Fibroblast of villous mesenchyme (primary cell): Measurements from ENCODE around the gene AKT2. TPM values are rescaled to one million over a fixed set of nuclear protein-coding genes. Genes with fewer than 3 reads are reported as not detected.

Experiments used
- DNase-seq: peaks from one replicate; pipeline ENCODE4 v3.0.0-alpha.2; 2010; ENCODE audit warnings: low read depth
- H3K4me3 ChIP-seq: 2 replicates; pipeline ENCODE4 v1.5.1; 2011; ENCODE audit warnings: low read depth, mild to moderate bottlenecking, low read length
- total RNA-seq: library from RNA; depleted of rRNA; stranded (reverse); fragments of >200 nt; gene quantifications from 2 replicates; pipeline ENCODE4 v1.2.3, GENCODE V29; 2012
- TF ChIP-seq, protein P1 (sequence below): IDR thresholded peaks from 2 replicates; pipeline ENCODE4 v1.5.1; 2012; ENCODE audit warnings: low read depth, mild to moderate bottlenecking, low read length; ENCODE audit not compliant: insufficient read depth

The AKT2 gene
- total RNA-seq, 1 donor: 142 TPM

DNA sequence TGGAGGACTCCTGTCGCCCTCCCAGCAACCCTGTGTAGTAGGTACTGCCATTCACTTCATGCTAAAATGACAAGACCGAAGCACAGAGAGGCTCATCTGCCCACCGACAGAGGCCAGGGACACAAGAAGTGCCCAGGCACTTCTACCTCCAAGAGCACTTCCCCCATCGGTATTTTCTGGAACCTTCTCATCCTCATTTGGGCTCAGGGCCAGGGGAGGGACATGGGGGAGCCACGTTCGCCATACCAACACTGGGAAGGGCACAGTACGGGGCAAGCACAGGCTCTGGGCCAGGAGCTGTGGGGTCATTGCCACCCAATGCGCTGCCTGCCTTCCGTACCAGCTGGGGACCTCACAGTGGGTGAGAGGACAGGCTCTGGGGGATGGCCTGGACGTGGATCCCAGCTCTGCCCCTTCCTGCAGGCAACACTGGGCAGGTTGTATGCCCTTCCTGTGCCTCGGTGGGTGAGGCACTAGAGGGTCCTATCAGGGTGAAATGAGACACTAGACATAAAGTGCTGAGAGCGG is 37.3 kb downstream of the AKT2 start:
- no peak for DNase-seq
- TF ChIP-seq, protein P1, sequence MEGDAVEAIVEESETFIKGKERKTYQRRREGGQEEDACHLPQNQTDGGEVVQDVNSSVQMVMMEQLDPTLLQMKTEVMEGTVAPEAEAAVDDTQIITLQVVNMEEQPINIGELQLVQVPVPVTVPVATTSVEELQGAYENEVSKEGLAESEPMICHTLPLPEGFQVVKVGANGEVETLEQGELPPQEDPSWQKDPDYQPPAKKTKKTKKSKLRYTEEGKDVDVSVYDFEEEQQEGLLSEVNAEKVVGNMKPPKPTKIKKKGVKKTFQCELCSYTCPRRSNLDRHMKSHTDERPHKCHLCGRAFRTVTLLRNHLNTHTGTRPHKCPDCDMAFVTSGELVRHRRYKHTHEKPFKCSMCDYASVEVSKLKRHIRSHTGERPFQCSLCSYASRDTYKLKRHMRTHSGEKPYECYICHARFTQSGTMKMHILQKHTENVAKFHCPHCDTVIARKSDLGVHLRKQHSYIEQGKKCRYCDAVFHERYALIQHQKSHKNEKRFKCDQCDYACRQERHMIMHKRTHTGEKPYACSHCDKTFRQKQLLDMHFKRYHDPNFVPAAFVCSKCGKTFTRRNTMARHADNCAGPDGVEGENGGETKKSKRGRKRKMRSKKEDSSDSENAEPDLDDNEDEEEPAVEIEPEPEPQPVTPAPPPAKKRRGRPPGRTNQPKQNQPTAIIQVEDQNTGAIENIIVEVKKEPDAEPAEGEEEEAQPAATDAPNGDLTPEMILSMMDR: no peak
- no peak overlapping the region for H3K4me3 ChIP-seq

DNA sequence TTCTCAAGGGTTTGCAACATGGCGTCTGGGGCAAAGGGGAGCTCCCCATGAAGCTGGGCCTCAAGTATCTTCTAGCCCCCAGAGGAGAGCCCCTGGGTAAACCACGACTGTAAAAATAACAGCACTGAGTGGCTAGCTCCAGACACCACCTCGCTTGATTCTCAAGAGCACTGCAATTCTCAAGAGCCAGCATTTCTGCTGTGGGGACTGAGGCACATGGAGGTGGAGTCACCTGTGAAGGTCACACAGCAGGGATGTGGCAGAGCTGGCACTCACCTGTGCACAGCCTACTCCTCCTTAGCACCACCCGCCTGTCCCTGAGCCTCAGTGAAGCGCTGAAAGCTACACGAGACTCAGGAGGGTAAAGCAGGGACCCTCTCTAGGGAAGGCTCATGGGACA is 38.0 kb downstream of the AKT2 start:
- H3K4me3 ChIP-seq: no peak overlapping the region
- TF ChIP-seq, protein P1: no peak
- no peak for DNase-seq

DNA sequence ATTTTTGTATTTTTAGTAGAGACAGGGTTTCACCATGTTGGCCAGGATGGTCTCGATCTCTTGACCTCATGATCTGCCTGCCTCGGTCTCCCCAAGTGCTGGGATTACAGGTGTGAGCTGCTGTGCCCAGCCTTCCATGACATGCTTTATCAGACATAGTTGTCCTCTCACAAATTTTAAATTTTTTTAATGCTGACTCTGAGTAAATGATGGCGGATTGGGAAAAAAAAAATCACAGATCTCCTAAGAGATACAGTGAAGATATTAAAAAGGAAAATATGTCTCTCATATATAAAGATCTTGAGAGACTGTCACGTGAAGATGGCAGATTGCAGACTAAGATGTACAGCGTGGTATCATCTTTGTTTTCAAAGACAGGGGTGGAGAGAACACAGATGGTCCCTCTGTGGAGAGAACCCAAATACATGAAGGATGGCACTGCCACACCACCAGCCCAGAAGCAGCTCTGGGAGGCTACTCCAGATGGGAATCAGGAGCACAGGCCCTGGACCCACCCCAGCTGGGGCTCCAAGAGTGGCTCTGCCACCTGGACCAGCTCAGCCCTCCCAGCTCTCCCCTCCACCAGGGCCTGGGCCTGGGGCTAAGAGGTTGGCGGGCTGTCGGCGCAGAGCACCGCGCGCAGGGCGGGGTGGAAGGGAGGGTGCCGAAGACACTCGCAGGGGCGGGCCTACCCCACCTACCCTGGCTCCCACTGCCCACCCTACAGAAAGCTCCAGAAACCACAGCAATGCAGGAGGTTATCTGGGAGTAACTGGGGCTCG is 38.7 kb downstream of the AKT2 start:
- DNase-seq: no peak
- H3K4me3 ChIP-seq: no peak overlapping the region
- TF ChIP-seq, protein P1: no peak

DNA sequence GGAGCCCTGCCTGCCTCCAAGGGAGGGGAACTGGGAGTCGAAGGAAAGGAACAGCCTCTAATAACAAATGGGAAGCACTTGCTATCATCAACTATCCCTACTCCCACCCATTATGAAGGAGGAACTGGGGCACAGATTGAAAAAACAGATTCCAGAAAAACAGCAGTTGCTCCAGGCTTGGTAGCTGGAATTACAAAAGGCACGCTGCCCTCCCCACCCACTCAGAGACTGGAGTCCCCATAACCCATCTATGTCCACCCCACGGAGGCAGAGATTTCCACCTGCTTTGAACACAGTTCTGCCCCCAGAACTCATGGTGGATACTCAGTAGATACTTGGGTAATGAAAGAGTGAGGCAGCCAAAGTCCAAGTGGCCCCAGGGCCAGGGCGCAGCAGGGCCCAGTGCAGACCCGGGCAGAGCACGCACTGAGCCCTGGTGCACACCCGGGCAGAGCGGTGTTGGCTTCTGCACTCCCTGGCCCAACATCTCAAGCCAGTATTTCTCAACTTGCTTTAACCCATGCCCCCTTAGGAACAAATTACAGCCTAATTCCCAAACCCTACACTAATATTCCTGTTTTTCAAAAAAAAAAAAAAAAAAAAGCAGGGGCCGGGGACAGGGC is 39.5 kb downstream of the AKT2 start:
- TF ChIP-seq, protein P1: no peak
- no peak overlapping the region for H3K4me3 ChIP-seq
- no peak for DNase-seq

DNA sequence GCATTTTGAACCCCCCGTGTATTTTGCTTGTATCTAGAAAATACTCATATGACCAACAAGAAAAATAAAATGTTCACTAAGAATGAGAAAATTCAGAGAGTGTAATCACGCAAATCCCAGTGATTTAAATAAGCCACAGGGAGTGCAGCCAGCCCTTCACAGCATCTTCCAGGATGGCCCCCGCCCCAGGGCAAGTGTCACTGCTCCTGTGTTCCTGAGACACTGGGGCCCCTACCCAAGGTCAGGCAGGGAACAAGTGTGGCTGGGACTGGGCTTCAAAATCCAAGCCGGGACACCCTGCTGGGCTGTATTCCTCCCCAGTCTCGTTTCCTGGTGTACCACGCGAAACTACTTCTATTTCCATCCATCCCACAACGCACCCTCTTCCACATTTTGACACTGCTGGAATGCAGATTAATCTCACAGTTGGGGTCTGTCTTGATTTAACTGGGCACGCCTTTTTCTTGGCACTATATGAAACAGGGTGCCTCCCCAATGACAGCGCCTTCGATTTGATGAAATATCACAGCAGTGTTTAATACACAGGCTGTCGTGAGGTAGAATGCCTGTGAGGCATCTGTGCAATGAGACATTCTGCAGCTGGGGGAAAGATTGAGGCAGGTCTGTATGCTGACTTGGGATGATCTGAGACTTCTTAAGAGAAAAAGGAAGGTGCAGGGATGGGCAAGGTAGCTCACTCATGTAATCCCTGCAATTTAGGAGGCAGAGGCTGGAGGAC is 40.4 kb downstream of the AKT2 start:
- TF ChIP-seq, protein P1: no peak
- no peak for DNase-seq
- H3K4me3 ChIP-seq: no peak overlapping the region

DNA sequence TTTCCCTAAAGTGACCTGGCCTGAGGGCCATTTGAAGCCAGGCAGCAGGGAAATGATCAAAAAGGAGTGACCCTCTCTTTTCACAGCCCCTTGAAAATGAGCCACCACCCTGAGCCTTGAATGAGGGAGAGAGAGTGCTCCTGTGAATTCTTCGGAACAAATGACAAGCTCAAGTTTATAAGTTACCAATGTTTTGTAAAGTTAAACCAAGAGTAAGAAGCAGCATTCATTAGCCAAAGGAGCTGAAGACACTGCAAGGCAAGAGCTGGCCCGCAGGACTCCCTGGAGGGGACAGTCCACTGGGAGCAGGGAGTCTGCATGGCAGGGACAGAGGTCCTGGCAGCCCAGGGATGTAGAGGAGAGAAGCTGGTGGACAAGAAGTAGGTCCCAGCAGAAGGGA is 42.0 kb downstream of the AKT2 start:
- TF ChIP-seq, protein P1: no peak
- no peak for DNase-seq
- H3K4me3 ChIP-seq: no peak overlapping the region
